HepG2 (cell line): ENCODE measurements around the gene BCL2L1. TPM values are rescaled to one million over a fixed set of nuclear protein-coding genes. Genes with fewer than 3 reads are reported as not detected.
A peak's percentile ranks its signal among the peaks of the same experiment; 100 is the strongest.

ENCODE experiments used
- BATF2 ChIP-seq: sonication (generic); formaldehyde crosslinking; IDR thresholded peaks from 2 replicates; pipeline ENCODE4 v1.8.0; 2022; ENCODE audit warnings: mild to moderate bottlenecking, missing genetic modification reagents, moderate library complexity
- HMG20B ChIP-seq: conservative IDR thresholded peaks from 2 replicates; pipeline ENCODE4 v1.6.1; 2016; ENCODE audit warnings: missing genetic modification reagents, missing compliant biosample characterization
- HOMEZ ChIP-seq: IDR thresholded peaks from 2 replicates; pipeline ENCODE4 v1.6.1; 2016; ENCODE audit warnings: low read depth
- MZF1 ChIP-seq: sonication (generic); formaldehyde crosslinking; IDR thresholded peaks from 2 replicates; pipeline ENCODE4 v1.8.1; 2023; ENCODE audit warnings: mild to moderate bottlenecking, missing genetic modification reagents, borderline replicate concordance
- NR2F6 ChIP-seq, 2 experiments: IDR thresholded peaks; 2 replicates each; pipeline ENCODE4 v1.6.1; 2016; ENCODE audit warnings: antibody characterized with exemption in 1 of 2, mild to moderate bottlenecking in 1 of 2
- SNAPC2 ChIP-seq: sonication (generic); formaldehyde crosslinking; IDR thresholded peaks from 2 replicates; pipeline ENCODE4 v1.8.1; 2022; ENCODE audit warnings: mild to moderate bottlenecking, missing genetic modification reagents
- WIZ ChIP-seq: sonication (generic); formaldehyde crosslinking; IDR thresholded peaks from 2 replicates; pipeline ENCODE4 v1.5.1; 2020; ENCODE audit warnings: mild to moderate bottlenecking, missing genetic modification reagents
- YEATS2 ChIP-seq: sonication (generic); formaldehyde crosslinking; IDR thresholded peaks from 2 replicates; pipeline ENCODE4 v1.4.0; 2020; ENCODE audit warnings: missing genetic modification reagents, borderline replicate concordance
- ZNF329 ChIP-seq: sonication (generic); formaldehyde crosslinking; IDR thresholded peaks from 2 replicates; pipeline ENCODE4 v1.9.0; 2021; ENCODE audit warnings: low read depth, mild to moderate bottlenecking, missing genetic modification reagents
- ZSCAN25 ChIP-seq: sonication (generic); formaldehyde crosslinking; IDR thresholded peaks from 2 replicates; pipeline ENCODE4 v1.8.0; 2022; ENCODE audit warnings: mild to moderate bottlenecking, missing genetic modification reagents
- ZXDC ChIP-seq: sonication (generic); formaldehyde crosslinking; IDR thresholded peaks from 2 replicates; pipeline ENCODE4 v1.5.0; 2020; ENCODE audit warnings: mild to moderate bottlenecking, missing genetic modification reagents
- polyA plus RNA-seq, 8 experiments: library from polyadenylated mRNA; depleted of rRNA in 3 of 8; stranded (reverse) in 7 of 8; unstranded in 1 of 8; fragments of >200 nt; fragmentation: Illumina TruSeq in 4 of 8; extraction: Trizol in 4 of 8; gene quantifications; 2 replicates each; pipeline versions ENCODE4 v1.2.1 to v1.2.3, GENCODE V29; 2011 to 2016; ENCODE audit warnings: low read depth in 4 of 8, missing spikeins in 1 of 8, mixed read lengths in 1 of 8; ENCODE audit not compliant: insufficient read depth in 1 of 8
- total RNA-seq, 5 experiments: library from RNA; depleted of rRNA; stranded (reverse); fragments of >200 nt; fragmentation: Illumina TruSeq; extraction: Trizol; gene quantifications; 2 replicates each; pipeline ENCODE4 v1.2.3, GENCODE V29; 2016; ENCODE audit warnings: low read depth in 1 of 5
- TF ChIP-seq, protein P1 (sequence below): sonication (generic); formaldehyde crosslinking; IDR thresholded peaks from 2 replicates; pipeline ENCODE4 v1.4.0; 2020; ENCODE audit warnings: low read depth, mild to moderate bottlenecking, missing genetic modification reagents
- TF ChIP-seq, protein P2 (sequence below): IDR thresholded peaks from 2 replicates; pipeline ENCODE4 v1.6.1; 2018; ENCODE audit warnings: missing genetic modification reagents, mild to moderate bottlenecking, missing compliant biosample characterization
- TF ChIP-seq, protein P3 (sequence below): sonication (generic); formaldehyde crosslinking; IDR thresholded peaks from 2 replicates; pipeline ENCODE4 v1.5.1; 2020; ENCODE audit warnings: missing genetic modification reagents, mild to moderate bottlenecking, borderline replicate concordance
- TF ChIP-seq, protein P4 (sequence below): sonication (generic); formaldehyde crosslinking; IDR thresholded peaks from 2 replicates; pipeline ENCODE4 v1.5.1; 2020; ENCODE audit warnings: mild to moderate bottlenecking, moderate library complexity, missing genetic modification reagents

BCL2L1 gene
- total and polyA plus RNA-seq, 2 of the 13 experiments (the other 11 are each of a cell fraction or from before 2014, with no cell fraction given): 164 to 258 TPM

GRCh38 chr20:31720486-31721407 lies 1.9 kb downstream of the BCL2L1 start (continued):
- TF ChIP-seq, protein P1, sequence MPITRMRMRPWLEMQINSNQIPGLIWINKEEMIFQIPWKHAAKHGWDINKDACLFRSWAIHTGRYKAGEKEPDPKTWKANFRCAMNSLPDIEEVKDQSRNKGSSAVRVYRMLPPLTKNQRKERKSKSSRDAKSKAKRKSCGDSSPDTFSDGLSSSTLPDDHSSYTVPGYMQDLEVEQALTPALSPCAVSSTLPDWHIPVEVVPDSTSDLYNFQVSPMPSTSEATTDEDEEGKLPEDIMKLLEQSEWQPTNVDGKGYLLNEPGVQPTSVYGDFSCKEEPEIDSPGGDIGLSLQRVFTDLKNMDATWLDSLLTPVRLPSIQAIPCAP (CRISPR knock-in tag): no peak
- TF ChIP-seq WIZ (CRISPR knock-in tag): peak; percentile 2
- TF ChIP-seq BATF2: peak; percentile 7; the same call in 1 of the 2 replicates
- TF ChIP-seq ZSCAN25: peak; percentile 69
- TF ChIP-seq HOMEZ (CRISPR knock-in tag): peak; percentile 48; the same call in 1 of the 2 replicates
- no peak; the same call in 1 of the 2 replicates for TF ChIP-seq YEATS2 (CRISPR knock-in tag)
- TF ChIP-seq, protein P2, sequence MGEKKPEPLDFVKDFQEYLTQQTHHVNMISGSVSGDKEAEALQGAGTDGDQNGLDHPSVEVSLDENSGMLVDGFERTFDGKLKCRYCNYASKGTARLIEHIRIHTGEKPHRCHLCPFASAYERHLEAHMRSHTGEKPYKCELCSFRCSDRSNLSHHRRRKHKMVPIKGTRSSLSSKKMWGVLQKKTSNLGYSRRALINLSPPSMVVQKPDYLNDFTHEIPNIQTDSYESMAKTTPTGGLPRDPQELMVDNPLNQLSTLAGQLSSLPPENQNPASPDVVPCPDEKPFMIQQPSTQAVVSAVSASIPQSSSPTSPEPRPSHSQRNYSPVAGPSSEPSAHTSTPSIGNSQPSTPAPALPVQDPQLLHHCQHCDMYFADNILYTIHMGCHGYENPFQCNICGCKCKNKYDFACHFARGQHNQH: peak; percentile 94
- TF ChIP-seq, protein P3, sequence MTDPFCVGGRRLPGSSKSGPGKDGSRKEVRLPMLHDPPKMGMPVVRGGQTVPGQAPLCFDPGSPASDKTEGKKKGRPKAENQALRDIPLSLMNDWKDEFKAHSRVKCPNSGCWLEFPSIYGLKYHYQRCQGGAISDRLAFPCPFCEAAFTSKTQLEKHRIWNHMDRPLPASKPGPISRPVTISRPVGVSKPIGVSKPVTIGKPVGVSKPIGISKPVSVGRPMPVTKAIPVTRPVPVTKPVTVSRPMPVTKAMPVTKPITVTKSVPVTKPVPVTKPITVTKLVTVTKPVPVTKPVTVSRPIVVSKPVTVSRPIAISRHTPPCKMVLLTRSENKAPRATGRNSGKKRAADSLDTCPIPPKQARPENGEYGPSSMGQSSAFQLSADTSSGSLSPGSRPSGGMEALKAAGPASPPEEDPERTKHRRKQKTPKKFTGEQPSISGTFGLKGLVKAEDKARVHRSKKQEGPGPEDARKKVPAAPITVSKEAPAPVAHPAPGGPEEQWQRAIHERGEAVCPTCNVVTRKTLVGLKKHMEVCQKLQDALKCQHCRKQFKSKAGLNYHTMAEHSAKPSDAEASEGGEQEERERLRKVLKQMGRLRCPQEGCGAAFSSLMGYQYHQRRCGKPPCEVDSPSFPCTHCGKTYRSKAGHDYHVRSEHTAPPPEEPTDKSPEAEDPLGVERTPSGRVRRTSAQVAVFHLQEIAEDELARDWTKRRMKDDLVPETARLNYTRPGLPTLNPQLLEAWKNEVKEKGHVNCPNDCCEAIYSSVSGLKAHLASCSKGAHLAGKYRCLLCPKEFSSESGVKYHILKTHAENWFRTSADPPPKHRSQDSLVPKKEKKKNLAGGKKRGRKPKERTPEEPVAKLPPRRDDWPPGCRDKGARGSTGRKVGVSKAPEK: peak; percentile 20; the same call in 1 of the 2 replicates
- TF ChIP-seq, protein P4, sequence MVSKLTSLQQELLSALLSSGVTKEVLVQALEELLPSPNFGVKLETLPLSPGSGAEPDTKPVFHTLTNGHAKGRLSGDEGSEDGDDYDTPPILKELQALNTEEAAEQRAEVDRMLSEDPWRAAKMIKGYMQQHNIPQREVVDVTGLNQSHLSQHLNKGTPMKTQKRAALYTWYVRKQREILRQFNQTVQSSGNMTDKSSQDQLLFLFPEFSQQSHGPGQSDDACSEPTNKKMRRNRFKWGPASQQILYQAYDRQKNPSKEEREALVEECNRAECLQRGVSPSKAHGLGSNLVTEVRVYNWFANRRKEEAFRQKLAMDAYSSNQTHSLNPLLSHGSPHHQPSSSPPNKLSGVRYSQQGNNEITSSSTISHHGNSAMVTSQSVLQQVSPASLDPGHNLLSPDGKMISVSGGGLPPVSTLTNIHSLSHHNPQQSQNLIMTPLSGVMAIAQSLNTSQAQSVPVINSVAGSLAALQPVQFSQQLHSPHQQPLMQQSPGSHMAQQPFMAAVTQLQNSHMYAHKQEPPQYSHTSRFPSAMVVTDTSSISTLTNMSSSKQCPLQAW: peak; percentile 82
- no peak; the same call in 1 of the 2 replicates for TF ChIP-seq ZNF329 (CRISPR knock-in tag)
- peak; percentile 91 for TF ChIP-seq MZF1 (CRISPR knock-in tag)
- peak; percentile 47 for TF ChIP-seq NR2F6 (IDR thresholded peaks at IDR 0.05)
- peak; percentile 91 for TF ChIP-seq NR2F6 (CRISPR knock-in tag; IDR thresholded peaks at IDR 0.05)
- peak; percentile 67 for TF ChIP-seq HMG20B (CRISPR knock-in tag)
- TF ChIP-seq ZXDC (CRISPR knock-in tag): no peak
- TF ChIP-seq SNAPC2 (CRISPR knock-in tag): peak; percentile 19; the same call in 1 of the 2 replicates
